H1 (cell line): ENCODE measurements around the gene ARMC12. TPM values are rescaled to one million over a fixed set of nuclear protein-coding genes. Genes with fewer than 3 reads are reported as not detected.

Experiments
- SAP30 ChIP-seq: fragments of 300-600 bp; sonication (generic); IDR thresholded peaks from 2 replicates; pipeline ENCODE4 v1.7.1; 2012; ENCODE audit warnings: low read length, moderate library complexity, mild to moderate bottlenecking, inconsistent platforms; ENCODE audit not compliant: insufficient read depth, insufficient replicate concordance
- SP4 ChIP-seq: IDR thresholded peaks from 2 replicates; pipeline ENCODE4 v1.6.1; 2012; ENCODE audit warnings: low read length, inconsistent platforms
- TCF12 ChIP-seq: IDR thresholded peaks from 2 replicates; pipeline ENCODE4 v1.6.1; 2011; ENCODE audit warnings: low read depth, mild to moderate bottlenecking, low read length
- polyA plus RNA-seq, 7 experiments: library from polyadenylated mRNA; depleted of rRNA in 3 of 7; stranded (reverse) in 5 of 7; unstranded in 2 of 7; fragments of >200 nt in 5 of 7; fragments of 200-250 nt in 2 of 7; gene quantifications; 1 replicate in 5 of 7; 2 replicates in 1 of 7; 4 replicates in 1 of 7; pipeline versions ENCODE4 v1.2.1 to v1.2.3, GENCODE V29; 2011 to 2013; ENCODE audit warnings: missing spikeins in 2 of 7, mixed read lengths in 2 of 7
- total RNA-seq: library from RNA; stranded (reverse); fragmentation: NEBNext Ultra II Directional; extraction: Animal tissue kit (Norgen Biotek cat#: 25700); gene quantifications from 2 replicates; pipeline ENCODE4 v1.2.1, GENCODE V29; 2021

ARMC12 gene
- total and polyA plus RNA-seq, 2 of the 8 experiments (the other 6 are each of a cell fraction or from before 2014, with no cell fraction given): 0.86 to 3.7 TPM

GRCh38 chr6:35778437-35778836 lies 41.6 kb downstream of the ARMC12 start (continued):
- TF ChIP-seq SAP30: no peak
- no peak for TF ChIP-seq SP4
- no peak for TF ChIP-seq TCF12
